Dedifferentiated amniotic fluid mesenchymal stem cell (primary cell): ENCODE results near the gene SDC3.

Source experiments
- DNase-seq: peaks from one replicate; pipeline ENCODE4 v3.0.0-alpha.2; 2016; ENCODE audit errors: extremely low spot score

SDC3 gene

DNA sequence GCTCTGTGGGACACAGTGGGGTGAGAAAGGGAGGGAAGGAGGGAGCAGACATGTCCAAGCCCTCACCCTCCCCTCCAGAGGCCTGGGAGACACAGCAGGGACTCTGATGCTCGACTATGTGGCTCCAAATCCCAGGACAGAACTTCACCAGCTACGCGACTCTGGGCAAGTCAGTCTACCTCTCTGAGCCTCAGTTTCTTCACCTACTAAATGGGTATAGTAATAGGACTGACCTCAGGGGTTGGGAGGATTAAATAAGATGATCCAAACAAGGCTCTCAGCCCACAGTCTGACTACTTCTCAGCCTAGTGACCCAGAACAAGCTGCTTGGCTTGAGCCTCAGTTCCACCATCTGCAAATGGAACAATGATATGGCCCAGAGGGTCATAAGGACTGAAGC lies 19.6 kb downstream of the SDC3 start:
- DNase-seq, result no peak

DNA sequence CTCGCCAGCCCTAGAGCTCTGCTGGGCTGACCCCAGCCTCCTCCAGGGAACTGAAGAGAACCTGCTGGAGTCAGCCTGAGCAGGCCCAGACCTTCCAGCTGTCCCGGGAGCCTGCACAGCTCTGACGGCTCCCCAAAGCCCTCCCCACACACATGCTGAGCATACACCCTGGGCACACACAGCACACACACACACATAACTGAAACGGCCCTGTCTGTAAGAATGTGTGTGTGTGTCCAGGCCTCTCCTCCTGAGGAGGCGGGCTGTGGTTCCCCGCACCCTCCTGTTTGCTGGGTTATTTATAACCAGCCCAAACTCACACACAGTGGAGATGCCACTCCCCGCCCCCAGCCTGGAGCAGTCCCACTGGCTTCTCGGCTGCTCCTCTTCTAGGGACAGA lies 20.2 kb downstream of the SDC3 start:
- peak; percentile 87 for DNase-seq

GRCh38 chr1:30887485-30888315 lies 20.9 kb downstream of the SDC3 start:
- DNase-seq, result peak; percentile 49

DNA sequence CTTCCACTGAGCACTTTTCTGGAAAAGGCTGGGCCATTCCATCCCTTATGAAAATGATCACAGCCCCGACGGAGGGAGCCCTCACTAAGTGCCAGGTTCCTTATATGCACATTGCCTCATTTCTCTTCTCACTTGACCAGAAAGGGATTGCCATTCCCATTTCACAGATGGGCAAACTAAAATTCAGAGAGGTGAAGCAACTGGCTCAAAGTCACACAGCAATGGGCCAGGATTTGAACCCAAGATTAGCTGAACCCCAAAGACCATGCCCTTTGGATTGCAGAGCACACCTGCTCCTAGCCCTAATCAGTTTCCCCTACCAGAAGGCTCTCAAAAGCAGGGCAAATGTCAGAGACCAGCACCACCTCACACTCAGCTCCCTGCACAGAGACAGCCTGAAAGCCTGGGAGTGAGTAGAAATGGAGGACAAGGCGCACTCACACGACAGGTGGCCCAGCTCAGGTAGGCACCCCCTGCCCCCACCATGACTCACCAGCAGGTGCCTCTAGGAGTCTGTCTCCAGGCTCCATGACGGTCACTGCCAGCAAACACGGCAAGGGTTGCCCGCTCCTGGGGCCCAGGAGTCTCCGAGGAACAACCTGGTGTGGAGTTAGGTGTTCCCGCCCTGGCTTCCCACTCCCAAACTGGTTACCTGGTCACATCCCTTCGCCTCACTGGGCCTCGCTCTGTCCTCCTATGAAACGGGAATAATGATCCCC lies 21.7 kb downstream of the SDC3 start:
- DNase-seq, result no peak

- no peak for DNase-seq
These were observed 22.7 kb downstream of the SDC3 start for GRCh38 chr1:30885570-30886522.

DNA sequence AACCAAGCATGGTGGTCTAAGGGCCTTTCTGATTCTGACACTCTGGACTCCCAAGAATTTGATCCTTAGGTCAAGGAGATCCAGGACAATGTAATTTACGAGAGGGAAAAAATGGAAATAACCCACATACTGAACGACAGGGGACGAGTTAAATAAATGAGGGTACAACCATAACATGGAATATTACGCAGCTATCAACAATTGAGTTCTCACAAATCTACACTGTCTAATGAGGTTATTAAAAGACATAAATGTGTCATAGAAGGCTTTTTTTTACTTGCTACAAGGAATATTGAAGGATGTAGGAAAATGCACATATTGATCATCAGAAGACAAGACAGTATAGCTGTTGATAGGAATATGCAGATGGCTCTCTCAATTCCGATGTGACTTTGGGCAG lies 23.8 kb downstream of the SDC3 start:
- no peak for DNase-seq

- no peak for DNase-seq
These were observed 25.0 kb downstream of the SDC3 start for GRCh38 chr1:30883389-30884172.

GRCh38 chr1:30882678-30883388 lies 25.7 kb downstream of the SDC3 start:
- DNase-seq, result no peak

DNA sequence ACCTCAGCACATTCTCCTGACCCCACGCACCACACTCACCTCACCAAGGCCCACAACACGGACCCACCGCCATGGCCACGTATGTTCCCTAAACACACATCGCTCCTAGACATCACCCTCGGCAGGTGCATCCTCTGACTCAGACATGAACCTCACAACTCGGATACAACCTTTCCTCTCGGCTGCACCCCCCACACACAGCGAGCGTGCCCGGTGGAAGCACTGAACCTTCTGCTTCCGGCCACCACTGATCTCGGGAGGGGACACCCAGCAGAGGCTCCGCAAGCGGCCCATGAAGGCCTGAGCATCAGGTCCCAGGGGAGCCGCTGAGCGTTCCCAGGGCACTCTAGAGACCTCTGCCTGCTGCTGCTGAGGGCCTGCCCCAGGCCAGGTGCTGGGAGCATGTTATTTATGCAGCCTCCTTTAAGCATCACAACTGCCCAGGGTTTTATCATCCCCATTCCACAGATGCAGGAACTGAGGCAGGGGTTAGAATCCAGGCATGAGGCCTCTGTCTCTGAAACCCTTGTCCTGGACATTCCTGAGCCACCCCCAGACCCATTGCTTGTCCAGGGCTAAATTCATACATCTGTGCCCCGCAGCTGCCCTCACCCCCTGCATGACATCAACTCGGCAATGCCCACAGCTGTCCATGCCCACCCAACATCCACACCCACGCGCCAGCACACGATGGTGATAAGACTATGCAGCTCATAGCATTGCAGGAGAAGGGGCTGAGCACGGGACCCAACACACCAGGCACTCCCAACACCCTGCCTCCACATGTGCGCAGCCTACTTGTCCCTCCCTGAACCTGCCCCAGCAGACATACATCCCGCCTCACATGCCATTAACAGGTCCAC lies 27.0 kb downstream of the SDC3 start:
- no peak for DNase-seq

GRCh38 chr1:30880678-30881318 lies 27.8 kb downstream of the SDC3 start:
- DNase-seq, result no peak

- no peak for DNase-seq
These were observed 28.4 kb downstream of the SDC3 start for GRCh38 chr1:30879940-30880677.

DNA sequence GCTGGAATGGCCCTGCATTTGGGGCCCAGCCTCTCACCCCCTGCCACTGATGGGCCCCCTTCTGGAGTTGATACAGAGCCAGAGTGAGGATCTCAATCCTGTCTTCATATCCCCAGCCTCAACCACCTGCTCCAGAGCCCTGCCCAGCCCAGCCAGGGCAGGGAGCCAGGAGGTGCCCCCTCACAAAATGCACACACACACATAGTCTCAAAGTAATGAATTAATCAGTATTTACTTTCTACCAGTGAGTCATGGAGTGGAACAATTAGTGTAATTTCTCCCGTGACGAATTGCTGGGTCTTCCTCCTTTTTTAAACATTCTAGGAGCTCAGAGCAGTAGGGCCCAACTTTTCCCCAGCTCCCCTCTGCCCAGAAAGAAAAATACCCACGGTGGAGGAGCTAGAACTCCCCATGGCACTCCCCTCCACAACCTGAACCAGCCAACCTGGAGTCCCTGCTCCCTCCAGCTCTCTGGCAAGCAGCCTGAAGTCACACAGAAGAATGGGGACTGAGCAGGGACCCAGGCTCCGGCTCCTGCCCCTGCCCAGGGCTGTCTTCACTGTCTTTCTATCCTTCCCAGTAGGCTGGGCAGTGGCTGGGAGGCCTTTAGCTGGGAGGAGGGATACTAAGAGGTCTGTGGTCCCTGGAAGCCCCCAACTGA lies 29.3 kb downstream of the SDC3 start:
- DNase-seq, result no peak

GRCh38 chr1:30878559-30878958 lies 30.0 kb downstream of the SDC3 start:
- DNase-seq, result no peak

DNA sequence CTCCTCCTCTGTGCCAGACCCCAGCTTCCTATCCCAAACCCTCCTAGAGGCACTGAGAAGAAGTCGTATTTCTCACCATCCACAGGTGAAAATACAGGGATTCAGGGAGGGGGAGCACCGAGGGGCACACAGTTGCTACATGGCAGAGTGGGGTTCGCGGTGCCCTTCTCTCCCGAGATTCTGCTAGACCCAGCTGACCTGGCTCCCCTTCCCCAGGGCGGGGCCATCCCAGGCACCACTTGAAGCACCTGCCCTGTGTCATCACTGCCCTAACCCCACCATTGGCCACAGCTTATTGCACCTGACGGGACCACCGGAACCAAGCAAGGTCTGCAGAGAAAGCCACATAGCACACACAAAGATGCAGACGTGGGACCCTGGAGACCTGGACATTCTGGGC lies 30.5 kb downstream of the SDC3 start:
- no peak for DNase-seq

GRCh38 chr1:30877205-30877912 lies 31.2 kb downstream of the SDC3 start:
- DNase-seq, result peak; percentile 52

DNA sequence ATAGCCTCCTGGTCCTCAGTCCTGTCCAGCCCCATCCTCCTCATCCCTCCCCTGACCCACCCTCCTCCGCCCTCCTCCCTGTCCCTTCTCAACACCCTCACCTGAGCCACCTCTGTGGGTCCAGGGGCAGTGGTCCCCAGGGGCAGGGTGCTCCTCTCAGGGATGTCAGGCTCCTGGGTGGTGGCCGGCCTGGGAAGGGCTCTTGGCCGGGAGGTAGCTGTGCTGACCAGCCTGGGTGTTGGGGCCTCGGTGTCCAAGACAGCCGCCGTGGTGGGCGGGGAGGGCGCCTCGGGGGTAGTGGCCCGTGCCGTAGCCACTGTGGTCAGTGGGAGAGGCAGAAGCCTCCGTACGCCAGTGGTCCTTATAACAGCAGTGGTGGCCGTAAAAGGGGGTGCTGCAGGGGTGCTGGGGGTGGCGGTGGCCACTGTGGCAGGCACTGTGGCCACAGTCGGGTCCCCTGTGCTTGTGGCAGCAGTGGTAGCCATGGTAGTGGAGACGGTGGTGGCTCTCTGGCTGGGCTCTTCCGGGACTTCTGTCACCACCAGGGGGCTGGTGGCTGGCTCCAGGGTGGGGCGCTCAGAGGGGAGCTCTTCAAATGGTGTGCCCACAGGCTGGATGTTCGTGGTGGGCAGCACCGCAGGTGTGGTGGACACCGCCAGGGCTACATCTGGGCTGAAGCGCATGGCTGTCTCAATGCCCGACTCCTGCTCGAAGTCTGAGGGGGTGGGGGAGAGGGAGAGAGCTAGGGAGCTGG lies 31.9 kb downstream of the SDC3 start:
- DNase-seq, result no peak

DNA sequence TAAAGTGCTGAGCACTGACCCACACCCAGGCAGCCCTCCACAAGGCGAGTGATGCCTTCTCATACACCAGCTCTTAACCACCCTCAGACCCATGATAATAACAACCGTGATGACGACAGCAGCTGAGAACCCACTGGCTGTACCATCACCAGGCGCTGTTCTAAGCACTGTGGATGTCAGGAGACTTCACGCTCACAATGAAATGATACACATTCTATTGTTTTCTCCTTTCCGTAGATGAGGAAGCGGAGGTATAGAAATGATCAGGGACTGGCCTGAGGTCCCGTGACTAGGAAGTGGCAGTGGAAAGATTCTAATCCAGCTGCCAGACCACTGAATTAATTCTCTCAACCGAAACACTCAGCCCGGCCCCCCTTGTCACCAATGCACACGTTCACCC lies 32.6 kb downstream of the SDC3 start:
- no peak for DNase-seq
